ENCODE measurements around the gene MTRFR. TPM values are rescaled to one million over a fixed set of nuclear protein-coding genes. Genes with fewer than 3 reads are reported as not detected.
A peak's percentile ranks its signal among the peaks of the same experiment; 100 is the strongest.

The MTRFR gene
- total RNA-seq, 1 experiment from 2014 or later, result 15.7 TPM

DNA sequence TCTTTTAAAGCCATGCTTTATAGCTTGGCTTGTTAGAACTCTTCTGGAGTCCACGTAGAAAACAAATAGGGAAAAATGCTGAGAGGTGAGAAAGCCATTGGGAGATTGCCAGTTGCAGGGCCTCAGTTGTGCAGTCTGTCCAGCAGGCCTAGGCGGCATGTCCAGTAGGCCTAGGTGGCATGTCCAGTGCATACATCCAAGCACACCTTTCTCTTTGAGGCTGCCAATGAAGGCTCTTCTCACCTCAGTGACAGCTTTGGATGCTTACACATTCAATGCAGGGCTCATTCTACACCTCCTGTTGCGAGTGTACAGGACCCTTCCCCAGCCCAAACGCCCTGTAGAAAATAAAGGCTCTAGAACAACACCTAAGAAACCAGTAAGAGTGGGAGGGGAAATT, 25.4 kb downstream of the MTRFR start:
- DNase-seq (ENCODE audit: low spot score) (no peak), ATAC-seq (no peak)
- POLR2A ChIA-PET, result interaction anchor here (0.6 to 0.7 kb wide), 2 partner anchors 20 to 153 kb away, joined by 3 to 6 read pairs; no protein-coding TSS in a partner anchor
- CTCF ChIA-PET, result no interaction called here
- Mint-ChIP-seq H3K36me3 (peaks cover 69% of the 10 kb centered on the region), H3K4me1 (peaks cover 13% of the 10 kb centered on the region), H3K27ac (no peak overlapping the region; the same call in 1 of the 2 replicates), H3K9me3 (no peaks in the 10 kb centered on the region), H3K27me3 (ENCODE audit: low read depth) (no peaks in the 10 kb centered on the region), H3K4me3 (no peak overlapping the region)
- TF ChIP-seq, protein P1, sequence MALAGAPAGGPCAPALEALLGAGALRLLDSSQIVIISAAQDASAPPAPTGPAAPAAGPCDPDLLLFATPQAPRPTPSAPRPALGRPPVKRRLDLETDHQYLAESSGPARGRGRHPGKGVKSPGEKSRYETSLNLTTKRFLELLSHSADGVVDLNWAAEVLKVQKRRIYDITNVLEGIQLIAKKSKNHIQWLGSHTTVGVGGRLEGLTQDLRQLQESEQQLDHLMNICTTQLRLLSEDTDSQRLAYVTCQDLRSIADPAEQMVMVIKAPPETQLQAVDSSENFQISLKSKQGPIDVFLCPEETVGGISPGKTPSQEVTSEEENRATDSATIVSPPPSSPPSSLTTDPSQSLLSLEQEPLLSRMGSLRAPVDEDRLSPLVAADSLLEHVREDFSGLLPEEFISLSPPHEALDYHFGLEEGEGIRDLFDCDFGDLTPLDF (CRISPR knock-in tag; IDR thresholded peaks at IDR 0.05), result no peak
- TF ChIP-seq, protein P2, sequence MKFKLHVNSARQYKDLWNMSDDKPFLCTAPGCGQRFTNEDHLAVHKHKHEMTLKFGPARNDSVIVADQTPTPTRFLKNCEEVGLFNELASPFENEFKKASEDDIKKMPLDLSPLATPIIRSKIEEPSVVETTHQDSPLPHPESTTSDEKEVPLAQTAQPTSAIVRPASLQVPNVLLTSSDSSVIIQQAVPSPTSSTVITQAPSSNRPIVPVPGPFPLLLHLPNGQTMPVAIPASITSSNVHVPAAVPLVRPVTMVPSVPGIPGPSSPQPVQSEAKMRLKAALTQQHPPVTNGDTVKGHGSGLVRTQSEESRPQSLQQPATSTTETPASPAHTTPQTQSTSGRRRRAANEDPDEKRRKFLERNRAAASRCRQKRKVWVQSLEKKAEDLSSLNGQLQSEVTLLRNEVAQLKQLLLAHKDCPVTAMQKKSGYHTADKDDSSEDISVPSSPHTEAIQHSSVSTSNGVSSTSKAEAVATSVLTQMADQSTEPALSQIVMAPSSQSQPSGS (CRISPR knock-in tag; IDR thresholded peaks at IDR 0.05; ENCODE audit: borderline replicate concordance, low read depth), result no peak
- TF ChIP-seq MXD4 (CRISPR knock-in tag; IDR thresholded peaks at IDR 0.05; ENCODE audit: borderline replicate concordance), result no peak
- TF ChIP-seq, protein P3, sequence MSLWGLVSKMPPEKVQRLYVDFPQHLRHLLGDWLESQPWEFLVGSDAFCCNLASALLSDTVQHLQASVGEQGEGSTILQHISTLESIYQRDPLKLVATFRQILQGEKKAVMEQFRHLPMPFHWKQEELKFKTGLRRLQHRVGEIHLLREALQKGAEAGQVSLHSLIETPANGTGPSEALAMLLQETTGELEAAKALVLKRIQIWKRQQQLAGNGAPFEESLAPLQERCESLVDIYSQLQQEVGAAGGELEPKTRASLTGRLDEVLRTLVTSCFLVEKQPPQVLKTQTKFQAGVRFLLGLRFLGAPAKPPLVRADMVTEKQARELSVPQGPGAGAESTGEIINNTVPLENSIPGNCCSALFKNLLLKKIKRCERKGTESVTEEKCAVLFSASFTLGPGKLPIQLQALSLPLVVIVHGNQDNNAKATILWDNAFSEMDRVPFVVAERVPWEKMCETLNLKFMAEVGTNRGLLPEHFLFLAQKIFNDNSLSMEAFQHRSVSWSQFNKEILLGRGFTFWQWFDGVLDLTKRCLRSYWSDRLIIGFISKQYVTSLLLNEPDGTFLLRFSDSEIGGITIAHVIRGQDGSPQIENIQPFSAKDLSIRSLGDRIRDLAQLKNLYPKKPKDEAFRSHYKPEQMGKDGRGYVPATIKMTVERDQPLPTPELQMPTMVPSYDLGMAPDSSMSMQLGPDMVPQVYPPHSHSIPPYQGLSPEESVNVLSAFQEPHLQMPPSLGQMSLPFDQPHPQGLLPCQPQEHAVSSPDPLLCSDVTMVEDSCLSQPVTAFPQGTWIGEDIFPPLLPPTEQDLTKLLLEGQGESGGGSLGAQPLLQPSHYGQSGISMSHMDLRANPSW (CRISPR knock-in tag; conservative IDR thresholded peaks at IDR 0.05; ENCODE audit: low read depth), result no peak
- no peak for TF ChIP-seq MYBL2 (CRISPR knock-in tag; IDR thresholded peaks at IDR 0.05)
- no peak for TF ChIP-seq NFATC4 (CRISPR knock-in tag; IDR thresholded peaks at IDR 0.05)
- no peak for TF ChIP-seq EMX1 (CRISPR knock-in tag; IDR thresholded peaks at IDR 0.05)
- TF ChIP-seq ZNF416 (CRISPR knock-in tag; IDR thresholded peaks at IDR 0.05), result no peak
- no peak for TF ChIP-seq ZNF317 (CRISPR knock-in tag; IDR thresholded peaks at IDR 0.05; ENCODE audit: borderline replicate concordance, low read depth)
- no peak for TF ChIP-seq ETV6 (CRISPR knock-in tag; IDR thresholded peaks at IDR 0.05)
- TF ChIP-seq ZBTB21 (CRISPR knock-in tag; IDR thresholded peaks at IDR 0.05; ENCODE audit: borderline replicate concordance), result no peak
- TF ChIP-seq PRRX2 (CRISPR knock-in tag; IDR thresholded peaks at IDR 0.05), result no peak
- TF ChIP-seq FOXJ3 (CRISPR knock-in tag; IDR thresholded peaks at IDR 0.05; ENCODE audit: borderline replicate concordance), result no peak
- TF ChIP-seq, protein P4, sequence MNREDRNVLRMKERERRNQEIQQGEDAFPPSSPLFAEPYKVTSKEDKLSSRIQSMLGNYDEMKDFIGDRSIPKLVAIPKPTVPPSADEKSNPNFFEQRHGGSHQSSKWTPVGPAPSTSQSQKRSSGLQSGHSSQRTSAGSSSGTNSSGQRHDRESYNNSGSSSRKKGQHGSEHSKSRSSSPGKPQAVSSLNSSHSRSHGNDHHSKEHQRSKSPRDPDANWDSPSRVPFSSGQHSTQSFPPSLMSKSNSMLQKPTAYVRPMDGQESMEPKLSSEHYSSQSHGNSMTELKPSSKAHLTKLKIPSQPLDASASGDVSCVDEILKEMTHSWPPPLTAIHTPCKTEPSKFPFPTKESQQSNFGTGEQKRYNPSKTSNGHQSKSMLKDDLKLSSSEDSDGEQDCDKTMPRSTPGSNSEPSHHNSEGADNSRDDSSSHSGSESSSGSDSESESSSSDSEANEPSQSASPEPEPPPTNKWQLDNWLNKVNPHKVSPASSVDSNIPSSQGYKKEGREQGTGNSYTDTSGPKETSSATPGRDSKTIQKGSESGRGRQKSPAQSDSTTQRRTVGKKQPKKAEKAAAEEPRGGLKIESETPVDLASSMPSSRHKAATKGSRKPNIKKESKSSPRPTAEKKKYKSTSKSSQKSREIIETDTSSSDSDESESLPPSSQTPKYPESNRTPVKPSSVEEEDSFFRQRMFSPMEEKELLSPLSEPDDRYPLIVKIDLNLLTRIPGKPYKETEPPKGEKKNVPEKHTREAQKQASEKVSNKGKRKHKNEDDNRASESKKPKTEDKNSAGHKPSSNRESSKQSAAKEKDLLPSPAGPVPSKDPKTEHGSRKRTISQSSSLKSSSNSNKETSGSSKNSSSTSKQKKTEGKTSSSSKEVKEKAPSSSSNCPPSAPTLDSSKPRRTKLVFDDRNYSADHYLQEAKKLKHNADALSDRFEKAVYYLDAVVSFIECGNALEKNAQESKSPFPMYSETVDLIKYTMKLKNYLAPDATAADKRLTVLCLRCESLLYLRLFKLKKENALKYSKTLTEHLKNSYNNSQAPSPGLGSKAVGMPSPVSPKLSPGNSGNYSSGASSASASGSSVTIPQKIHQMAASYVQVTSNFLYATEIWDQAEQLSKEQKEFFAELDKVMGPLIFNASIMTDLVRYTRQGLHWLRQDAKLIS (CRISPR knock-in tag; IDR thresholded peaks at IDR 0.05; ENCODE audit: borderline replicate concordance), result no peak
- TF ChIP-seq GABPB1 (CRISPR knock-in tag; IDR thresholded peaks at IDR 0.05), result no peak

DNA sequence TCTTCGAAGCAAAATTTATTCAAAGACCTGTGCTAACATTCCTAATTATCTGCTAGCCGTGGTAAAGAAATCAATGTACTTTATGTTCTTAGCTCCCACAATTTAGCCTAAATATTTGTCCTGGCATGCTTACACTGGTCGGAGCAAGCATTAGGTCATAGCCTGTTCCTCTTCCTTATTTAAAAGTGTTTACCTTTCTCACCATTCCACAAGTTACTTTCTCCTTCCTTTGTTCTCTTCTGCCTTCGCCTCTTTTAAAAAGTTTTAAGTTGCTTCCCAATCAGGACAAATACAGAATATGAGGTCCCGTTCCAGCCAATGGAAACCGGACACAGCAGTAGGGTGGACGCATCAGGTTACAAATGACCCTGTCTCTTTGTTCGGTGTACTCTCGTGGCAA, 26.8 kb downstream of the MTRFR start:
- DNase-seq (ENCODE audit: low spot score) (no peak), ATAC-seq (no peak)
- Mint-ChIP-seq H3K36me3 (peaks cover 69% of the 10 kb centered on the region), H3K27me3 (ENCODE audit: low read depth) (no peaks in the 10 kb centered on the region), H3K4me1 (peaks cover 16% of the 10 kb centered on the region), H3K4me3 (no peak overlapping the region), H3K9me3 (no peaks in the 10 kb centered on the region), H3K27ac (peak overlapping the region; percentile 65; the same call in 1 of the 2 replicates)
- ChIA-PET CTCF (no interaction called here), POLR2A (no interaction called here)
- TF ChIP-seq ZNF317 (CRISPR knock-in tag; IDR thresholded peaks at IDR 0.05; ENCODE audit: borderline replicate concordance, low read depth), result no peak
- no peak for TF ChIP-seq ETV6 (CRISPR knock-in tag; IDR thresholded peaks at IDR 0.05)
- TF ChIP-seq CBFB (CRISPR knock-in tag; IDR thresholded peaks at IDR 0.05; ENCODE audit: low read depth), result no peak
- no peak for TF ChIP-seq TP53 (CRISPR knock-in tag; IDR thresholded peaks at IDR 0.05)
- TF ChIP-seq ZNF232 (CRISPR knock-in tag; IDR thresholded peaks at IDR 0.05), result no peak
- TF ChIP-seq, protein P5, sequence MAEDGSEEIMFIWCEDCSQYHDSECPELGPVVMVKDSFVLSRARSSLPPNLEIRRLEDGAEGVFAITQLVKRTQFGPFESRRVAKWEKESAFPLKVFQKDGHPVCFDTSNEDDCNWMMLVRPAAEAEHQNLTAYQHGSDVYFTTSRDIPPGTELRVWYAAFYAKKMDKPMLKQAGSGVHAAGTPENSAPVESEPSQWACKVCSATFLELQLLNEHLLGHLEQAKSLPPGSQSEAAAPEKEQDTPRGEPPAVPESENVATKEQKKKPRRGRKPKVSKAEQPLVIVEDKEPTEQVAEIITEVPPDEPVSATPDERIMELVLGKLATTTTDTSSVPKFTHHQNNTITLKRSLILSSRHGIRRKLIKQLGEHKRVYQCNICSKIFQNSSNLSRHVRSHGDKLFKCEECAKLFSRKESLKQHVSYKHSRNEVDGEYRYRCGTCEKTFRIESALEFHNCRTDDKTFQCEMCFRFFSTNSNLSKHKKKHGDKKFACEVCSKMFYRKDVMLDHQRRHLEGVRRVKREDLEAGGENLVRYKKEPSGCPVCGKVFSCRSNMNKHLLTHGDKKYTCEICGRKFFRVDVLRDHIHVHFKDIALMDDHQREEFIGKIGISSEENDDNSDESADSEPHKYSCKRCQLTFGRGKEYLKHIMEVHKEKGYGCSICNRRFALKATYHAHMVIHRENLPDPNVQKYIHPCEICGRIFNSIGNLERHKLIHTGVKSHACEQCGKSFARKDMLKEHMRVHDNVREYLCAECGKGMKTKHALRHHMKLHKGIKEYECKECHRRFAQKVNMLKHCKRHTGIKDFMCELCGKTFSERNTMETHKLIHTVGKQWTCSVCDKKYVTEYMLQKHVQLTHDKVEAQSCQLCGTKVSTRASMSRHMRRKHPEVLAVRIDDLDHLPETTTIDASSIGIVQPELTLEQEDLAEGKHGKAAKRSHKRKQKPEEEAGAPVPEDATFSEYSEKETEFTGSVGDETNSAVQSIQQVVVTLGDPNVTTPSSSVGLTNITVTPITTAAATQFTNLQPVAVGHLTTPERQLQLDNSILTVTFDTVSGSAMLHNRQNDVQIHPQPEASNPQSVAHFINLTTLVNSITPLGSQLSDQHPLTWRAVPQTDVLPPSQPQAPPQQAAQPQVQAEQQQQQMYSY (CRISPR knock-in tag; IDR thresholded peaks at IDR 0.05), result no peak
- TF ChIP-seq, protein P6, sequence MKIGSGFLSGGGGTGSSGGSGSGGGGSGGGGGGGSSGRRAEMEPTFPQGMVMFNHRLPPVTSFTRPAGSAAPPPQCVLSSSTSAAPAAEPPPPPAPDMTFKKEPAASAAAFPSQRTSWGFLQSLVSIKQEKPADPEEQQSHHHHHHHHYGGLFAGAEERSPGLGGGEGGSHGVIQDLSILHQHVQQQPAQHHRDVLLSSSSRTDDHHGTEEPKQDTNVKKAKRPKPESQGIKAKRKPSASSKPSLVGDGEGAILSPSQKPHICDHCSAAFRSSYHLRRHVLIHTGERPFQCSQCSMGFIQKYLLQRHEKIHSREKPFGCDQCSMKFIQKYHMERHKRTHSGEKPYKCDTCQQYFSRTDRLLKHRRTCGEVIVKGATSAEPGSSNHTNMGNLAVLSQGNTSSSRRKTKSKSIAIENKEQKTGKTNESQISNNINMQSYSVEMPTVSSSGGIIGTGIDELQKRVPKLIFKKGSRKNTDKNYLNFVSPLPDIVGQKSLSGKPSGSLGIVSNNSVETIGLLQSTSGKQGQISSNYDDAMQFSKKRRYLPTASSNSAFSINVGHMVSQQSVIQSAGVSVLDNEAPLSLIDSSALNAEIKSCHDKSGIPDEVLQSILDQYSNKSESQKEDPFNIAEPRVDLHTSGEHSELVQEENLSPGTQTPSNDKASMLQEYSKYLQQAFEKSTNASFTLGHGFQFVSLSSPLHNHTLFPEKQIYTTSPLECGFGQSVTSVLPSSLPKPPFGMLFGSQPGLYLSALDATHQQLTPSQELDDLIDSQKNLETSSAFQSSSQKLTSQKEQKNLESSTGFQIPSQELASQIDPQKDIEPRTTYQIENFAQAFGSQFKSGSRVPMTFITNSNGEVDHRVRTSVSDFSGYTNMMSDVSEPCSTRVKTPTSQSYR (CRISPR knock-in tag; IDR thresholded peaks at IDR 0.05), result no peak

Data from WTC11 (cell line).